GM21576 (cell line): Measurements from ENCODE around the gene SPSB3.
"Not testable (repeated sequence)": the region's sequence is repeated elsewhere in the genome, so short reads cannot be mapped to it uniquely, and the experiment has no call there.

Experiments
- ATAC-seq: cut with Tn5 transposase; IDR thresholded peaks from one replicate; pipeline ENCODE4 v1.9.1; 2021; ENCODE audit warnings: mild to moderate bottlenecking, moderate library complexity; ENCODE audit not compliant: unreplicated experiment

SPSB3 gene

GRCh38 chr16:1744338-1744840 lies 38.0 kb downstream of the SPSB3 start:
- no peak for ATAC-seq

DNA sequence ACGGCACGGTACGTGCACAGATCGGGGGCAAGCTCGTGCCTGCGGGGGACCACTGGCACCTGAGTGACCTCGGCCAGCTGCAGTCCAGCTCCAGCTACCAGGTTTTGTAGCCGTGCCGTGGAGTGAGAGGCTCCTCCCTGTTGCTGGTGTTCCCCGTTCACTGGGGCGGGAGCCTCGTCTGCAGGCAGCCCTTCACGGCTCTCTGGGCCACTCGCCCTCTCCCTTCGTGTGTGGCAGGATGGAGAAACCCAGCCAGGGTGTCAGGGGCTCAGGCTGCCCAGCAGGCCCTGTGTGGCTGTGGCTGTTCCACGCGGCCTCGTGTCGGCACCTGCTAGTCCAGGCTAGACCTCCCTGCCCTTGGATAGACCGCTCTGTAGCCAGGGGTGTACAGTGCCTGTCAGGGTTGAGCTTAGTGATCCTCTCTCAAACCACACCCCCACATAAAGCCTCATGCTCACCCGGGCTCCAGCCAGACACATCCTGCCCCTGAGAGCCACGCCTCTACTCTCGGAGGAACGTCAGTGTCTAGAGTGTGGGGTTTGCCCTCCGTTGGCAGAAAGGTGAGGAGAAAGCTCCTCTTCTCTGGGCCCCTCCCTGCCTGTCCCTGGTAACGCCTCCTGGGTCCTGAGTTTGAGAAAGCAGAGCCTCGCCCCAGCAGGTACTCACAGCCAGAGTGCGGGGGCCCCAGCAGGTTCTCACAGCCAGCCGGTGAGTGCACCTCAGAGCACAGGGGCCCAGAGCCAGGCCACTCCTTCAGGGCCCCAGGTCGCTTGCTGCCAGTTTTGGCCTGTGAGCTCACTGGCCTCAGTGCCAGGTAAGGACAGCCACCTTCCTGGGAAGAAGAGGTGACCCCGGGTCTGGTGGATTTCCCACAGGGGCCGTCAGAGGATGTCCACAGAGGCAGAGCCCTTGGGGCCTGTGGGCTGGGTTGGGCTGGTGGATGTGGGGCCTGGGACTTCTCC lies 38.7 kb downstream of the SPSB3 start:
- ATAC-seq = no peak

- no peak for ATAC-seq
Measured at GRCh38 chr16:1741553-1742165, 40.7 kb downstream of the SPSB3 start.

- no peak for ATAC-seq
Measured at GRCh38 chr16:1740781-1741490, 41.4 kb downstream of the SPSB3 start.

DNA sequence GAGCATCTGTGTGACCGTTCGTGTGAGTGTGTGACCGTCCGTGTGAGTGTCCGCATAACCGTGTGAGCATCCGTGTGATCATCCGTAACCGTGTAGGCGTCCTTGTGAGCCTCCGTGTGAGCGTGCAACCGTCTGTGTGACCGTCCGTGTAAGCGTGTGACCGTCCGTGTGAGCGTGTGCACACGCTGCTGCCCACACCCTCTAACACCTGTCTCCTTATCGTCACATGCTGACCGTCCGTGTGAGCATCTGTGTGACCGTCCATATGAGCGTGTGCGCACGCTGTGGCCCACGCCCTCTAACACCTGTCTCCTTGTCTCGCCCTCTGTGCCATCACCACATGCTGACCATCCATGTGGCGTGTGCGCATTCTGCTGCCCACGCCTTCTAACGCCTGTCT lies 42.1 kb downstream of the SPSB3 start:
- ATAC-seq = no peak

DNA sequence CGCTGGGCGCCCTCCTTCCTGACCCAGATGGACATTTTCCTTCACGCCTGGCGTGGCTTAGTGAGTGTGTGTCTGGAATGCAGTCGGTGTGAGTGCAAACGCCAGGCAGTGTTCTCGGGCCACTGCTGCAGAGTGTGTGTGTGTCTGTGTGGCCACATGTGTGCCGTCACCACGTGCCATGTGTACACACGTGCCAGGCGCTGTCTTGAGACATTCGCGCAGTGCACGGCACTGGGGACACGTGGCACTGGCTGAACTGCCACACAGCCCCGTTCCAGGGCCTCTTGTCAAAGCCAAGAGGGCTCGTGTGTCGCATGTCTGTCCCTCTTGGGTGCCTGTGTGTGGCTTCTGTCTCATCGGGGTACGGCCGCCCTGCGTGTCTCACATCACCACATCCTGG lies 47.6 kb downstream of the SPSB3 start:
- no peak for ATAC-seq

GRCh38 chr16:1734123-1734522 lies 48.2 kb downstream of the SPSB3 start:
- no peak for ATAC-seq

DNA sequence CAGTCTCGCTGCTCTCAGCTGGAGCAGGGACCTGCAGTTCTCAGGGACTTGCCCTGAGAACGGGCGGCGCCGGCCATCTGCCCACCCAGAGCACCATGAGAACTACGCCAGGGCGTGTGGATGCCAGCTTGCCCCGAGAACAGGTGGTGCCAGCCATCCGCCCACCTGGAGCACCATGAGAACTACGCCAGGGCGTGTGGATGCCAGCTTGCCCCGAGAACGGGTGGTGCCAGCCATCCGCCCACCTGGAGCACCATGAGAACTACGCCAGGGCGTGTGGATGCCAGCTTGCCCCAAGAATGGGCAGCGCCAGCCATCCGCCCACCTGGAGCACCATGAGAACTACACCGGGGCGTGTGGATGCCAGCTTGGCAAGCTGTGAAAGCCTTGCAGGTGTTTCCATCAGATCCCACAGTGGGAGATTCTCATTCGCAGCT lies 49.8 kb downstream of the SPSB3 start:
- ATAC-seq = not testable (repeated sequence)

- no peak for ATAC-seq
Measured at GRCh38 chr16:1732071-1732470, 50.3 kb downstream of the SPSB3 start.

GRCh38 chr16:1731603-1732002 lies 50.8 kb downstream of the SPSB3 start:
- no peak for ATAC-seq

- ATAC-seq = no peak
Measured at GRCh38 chr16:1731073-1731472, 51.3 kb downstream of the SPSB3 start.

DNA sequence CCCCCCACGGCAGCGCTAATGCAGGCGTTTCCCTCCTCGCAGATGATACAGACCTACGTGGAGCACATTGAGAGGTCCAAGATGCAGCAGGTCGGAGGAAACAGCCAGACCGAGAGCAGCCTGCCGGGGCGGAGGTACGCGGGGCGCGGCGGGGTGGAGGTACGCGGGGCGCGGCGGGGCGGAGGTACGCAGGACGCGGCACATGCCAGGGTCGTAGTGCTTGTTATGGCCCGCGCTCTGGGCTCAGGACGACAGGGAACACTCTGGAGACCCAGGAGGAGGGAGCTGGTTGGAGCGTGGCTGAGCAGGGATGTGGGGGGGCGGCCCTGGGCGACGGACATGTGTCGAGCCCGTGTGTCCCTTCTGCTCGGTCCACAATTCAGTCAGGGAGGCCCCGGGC lies 52.9 kb downstream of the SPSB3 start:
- no peak for ATAC-seq

GRCh38 chr16:1729026-1729425 lies 53.3 kb downstream of the SPSB3 start:
- ATAC-seq = no peak

- no peak for ATAC-seq
Measured at GRCh38 chr16:1727651-1728624, 54.4 kb downstream of the SPSB3 start.
